ENCODE data around the gene FARS2.

Gene FARS2

GRCh38 chr6:5512422-5512821 lies 251.1 kb downstream of the FARS2 start:
- TF ChIP-seq CTCF (conservative IDR thresholded peaks at IDR 0.05; ENCODE audit: low read depth): no peak
- no peak overlapping the region for H3K27ac ChIP-seq
- DNase-seq (ENCODE audit: low spot score): no peak
- POLR2A ChIA-PET (ENCODE audit: low non-redundant PET): no interaction called here
- CTCF ChIA-PET: no interaction called here

GRCh38 chr6:5513408-5513807 lies 252.1 kb downstream of the FARS2 start:
- H3K27ac ChIP-seq: no peak overlapping the region
- CTCF ChIA-PET: no interaction called here
- no peak for DNase-seq (ENCODE audit: low spot score)
- no peak for TF ChIP-seq CTCF (conservative IDR thresholded peaks at IDR 0.05; ENCODE audit: low read depth)
- POLR2A ChIA-PET (ENCODE audit: low non-redundant PET): no interaction called here

GRCh38 chr6:5514353-5514752 lies 253.0 kb downstream of the FARS2 start:
- no peak for TF ChIP-seq CTCF (conservative IDR thresholded peaks at IDR 0.05; ENCODE audit: low read depth)
- POLR2A ChIA-PET (ENCODE audit: low non-redundant PET): no interaction called here
- DNase-seq (ENCODE audit: low spot score): no peak
- CTCF ChIA-PET: no interaction called here
- H3K27ac ChIP-seq: no peak overlapping the region

- H3K27ac ChIP-seq: no peak overlapping the region
- no peak for TF ChIP-seq CTCF (conservative IDR thresholded peaks at IDR 0.05; ENCODE audit: low read depth)
- no peak for DNase-seq (ENCODE audit: low spot score)
- ChIA-PET POLR2A (ENCODE audit: low non-redundant PET) (no interaction called here), CTCF (no interaction called here)
Measured at GRCh38 chr6:5515200-5515599, 253.9 kb downstream of the FARS2 start.

GRCh38 chr6:5516036-5516435 lies 254.7 kb downstream of the FARS2 start:
- DNase-seq (ENCODE audit: low spot score): no peak
- TF ChIP-seq CTCF (conservative IDR thresholded peaks at IDR 0.05; ENCODE audit: low read depth): no peak
- ChIA-PET POLR2A (ENCODE audit: low non-redundant PET) (no interaction called here), CTCF (interaction anchor here (0.8 kb wide), 1 partner anchor 11 kb away, joined by 3 read pairs; no protein-coding TSS in a partner anchor)
- no peak overlapping the region for H3K27ac ChIP-seq

DNA sequence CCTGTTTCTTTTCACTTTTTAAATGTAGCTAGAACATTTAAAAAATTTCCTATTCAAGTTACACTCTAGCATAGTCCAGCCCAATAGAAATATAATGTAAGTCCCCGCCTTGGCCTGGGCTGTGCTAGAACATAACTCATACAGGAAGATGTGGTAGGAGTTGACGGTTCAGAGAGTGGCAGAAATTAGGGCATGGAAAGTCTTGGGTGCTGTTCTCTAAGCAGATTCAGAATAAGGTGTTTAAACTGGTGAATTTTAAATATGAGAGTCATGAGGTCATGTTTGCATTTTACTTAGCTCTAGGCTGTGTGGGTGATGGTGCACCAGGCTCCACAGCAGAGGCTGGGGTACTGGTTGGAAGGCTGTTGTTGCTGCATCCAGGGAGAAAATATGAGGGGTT lies 256.5 kb downstream of the FARS2 start:
- no peak overlapping the region for H3K27ac ChIP-seq
- no peak for DNase-seq (ENCODE audit: low spot score)
- no peak for TF ChIP-seq CTCF (conservative IDR thresholded peaks at IDR 0.05; ENCODE audit: low read depth)
- ChIA-PET POLR2A (ENCODE audit: low non-redundant PET) (no interaction called here), CTCF (interaction anchor here (0.6 kb wide), 1 partner anchor 467 kb away, joined by 3 read pairs; no protein-coding TSS in a partner anchor)
